HPDE6-E6E7 (cell line): ENCODE data around the gene RNGTT.
"Not testable (repeated sequence)": the region's sequence is repeated elsewhere in the genome, so short reads cannot be mapped to it uniquely, and the experiment has no call there.

ENCODE experiments used
- DNase-seq: peaks from one replicate; pipeline ENCODE4 v3.0.0; 2011; ENCODE audit warnings: missing footprints; ENCODE audit errors: extremely low spot score

RNGTT gene

GRCh38 chr6:88963139-88964090 lies at the start of gene RNGTT:
TSS of gene RNGTT (minus strand) at chr6:88963618. CDS start at chr6:88963409, 209 bp downstream.
- peak; percentile 94 for DNase-seq

- no peak for DNase-seq
Measured at GRCh38 chr6:89011436-89011835, 48.0 kb upstream of the RNGTT start.

GRCh38 chr6:89010825-89011224 lies 47.4 kb upstream of the RNGTT start:
- no peak for DNase-seq

GRCh38 chr6:89009624-89010059 lies 46.2 kb upstream of the RNGTT start:
- no peak for DNase-seq

- no peak for DNase-seq
Measured at GRCh38 chr6:89008815-89009374, 45.5 kb upstream of the RNGTT start.

GRCh38 chr6:89008001-89008814 lies 44.8 kb upstream of the RNGTT start:
- DNase-seq = no peak

DNA sequence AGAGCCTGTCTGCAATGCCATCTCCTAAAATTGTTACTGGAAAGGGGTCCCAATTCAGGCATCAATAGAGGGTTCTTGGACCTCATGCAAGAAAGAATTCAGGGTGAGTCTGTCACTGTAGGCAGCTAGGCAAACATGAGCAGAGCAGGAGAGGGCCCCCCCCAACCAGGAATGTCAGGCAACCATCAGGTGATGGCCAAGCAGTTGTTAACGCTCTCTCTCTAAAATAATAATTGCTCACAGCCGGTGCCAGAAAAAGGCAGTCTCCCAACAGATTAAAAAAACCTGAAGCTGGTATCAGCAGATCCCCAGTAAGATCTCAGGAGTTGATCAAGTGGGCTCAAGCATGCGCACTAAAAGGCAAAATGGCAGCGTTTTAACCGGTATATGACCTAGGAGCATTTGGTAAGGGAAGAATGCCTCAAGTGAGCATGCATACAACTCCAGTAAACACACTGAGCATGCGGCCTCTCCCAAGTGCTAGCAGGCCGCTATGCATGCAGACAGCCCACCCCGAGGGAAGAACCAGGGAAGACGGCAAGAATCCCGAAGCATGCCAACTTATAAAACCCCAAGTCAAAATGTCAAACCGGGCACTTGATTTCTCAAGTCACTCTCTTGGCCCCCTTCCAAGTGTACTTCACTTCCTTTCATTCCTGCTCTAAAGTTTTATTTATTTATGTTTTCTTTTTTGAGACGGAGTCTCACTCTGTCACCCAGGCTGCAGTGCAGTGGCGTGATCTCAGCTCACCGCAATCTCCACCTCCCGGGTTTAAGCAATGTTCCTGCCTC lies 44.0 kb upstream of the RNGTT start:
- DNase-seq = no peak

- DNase-seq = no peak
Measured at GRCh38 chr6:89002523-89002922, 39.1 kb upstream of the RNGTT start.

- no peak for DNase-seq
Measured at GRCh38 chr6:88997327-88997726, 33.9 kb upstream of the RNGTT start.

DNA sequence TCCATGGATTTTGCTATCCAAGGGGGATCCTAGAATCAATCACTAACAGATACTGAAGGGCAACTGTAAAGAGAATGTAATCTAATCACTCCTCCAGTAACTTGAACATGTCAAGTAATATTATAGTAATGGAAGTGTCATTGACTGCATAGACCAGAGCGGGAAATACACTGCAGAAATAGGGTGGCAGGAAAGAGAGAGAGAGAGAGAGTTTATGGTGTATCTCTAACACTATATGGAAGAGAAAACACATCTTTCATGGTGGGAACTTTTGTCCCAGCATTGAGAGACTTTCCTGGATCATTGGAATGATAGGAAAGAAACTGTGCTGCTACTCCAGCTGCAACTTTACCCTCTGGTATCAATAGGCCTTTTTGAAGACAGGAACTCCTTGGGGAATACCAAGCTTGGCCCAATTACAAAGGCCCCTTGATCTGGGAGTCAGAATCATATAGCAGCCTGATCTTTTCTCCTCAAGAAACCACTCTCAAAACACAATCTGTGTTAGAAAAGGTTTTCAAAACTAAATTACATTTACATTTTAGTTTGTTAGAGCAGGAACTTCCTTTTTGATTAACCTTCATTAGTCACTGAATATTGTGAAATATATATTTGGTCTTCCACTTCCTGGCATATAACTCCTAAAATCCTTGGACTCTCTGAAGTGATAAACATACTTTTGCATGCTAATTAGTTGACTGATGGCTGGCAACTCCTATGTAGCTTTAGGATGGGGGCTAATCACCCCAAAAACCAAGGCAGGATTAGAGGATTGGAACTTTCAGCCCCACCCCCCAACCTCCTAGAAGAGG lies 29.5 kb upstream of the RNGTT start:
- no peak for DNase-seq

- DNase-seq = no peak
Measured at GRCh38 chr6:88989215-88989614, 25.8 kb upstream of the RNGTT start.

- no peak for DNase-seq
Measured at GRCh38 chr6:88987922-88988321, 24.5 kb upstream of the RNGTT start.

DNA sequence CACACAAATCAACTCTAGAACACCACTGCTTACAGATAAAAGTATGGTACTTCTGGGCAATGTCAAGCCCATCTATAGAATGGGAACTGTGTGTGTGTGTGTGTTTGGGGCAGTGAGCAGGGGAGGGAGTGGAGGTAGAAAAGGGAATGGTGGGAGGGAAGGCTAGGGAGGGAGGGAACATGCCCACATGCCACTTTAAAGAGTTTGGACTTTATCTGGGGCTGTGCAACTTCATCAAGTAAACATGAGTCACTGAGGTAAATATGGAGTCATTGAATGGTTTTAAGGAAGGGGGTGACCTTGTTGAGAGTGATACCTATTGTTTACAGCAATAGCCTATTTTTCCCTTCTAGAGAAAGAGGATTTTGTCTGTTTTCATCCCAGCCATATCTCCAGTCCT lies 22.5 kb upstream of the RNGTT start:
- DNase-seq = no peak

DNA sequence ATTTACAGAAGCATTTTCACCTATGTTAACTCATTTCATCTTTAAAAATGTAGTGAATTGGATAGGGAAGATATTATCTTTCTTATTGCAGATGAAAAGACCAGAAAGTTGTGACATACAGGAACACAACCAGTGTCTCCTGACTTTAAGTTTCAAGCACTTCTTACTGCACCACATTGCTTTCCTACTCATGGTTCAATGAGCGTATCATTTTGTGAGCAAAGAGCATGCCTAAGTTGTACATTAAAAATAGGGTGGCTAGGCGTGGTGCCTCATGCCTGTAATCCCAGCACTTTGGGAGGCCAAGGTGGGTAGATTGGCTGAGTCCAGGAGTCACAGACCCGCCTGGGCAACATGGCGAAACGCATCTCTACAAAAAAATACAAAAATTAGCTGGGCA lies 21.2 kb upstream of the RNGTT start:
- DNase-seq = no peak

DNA sequence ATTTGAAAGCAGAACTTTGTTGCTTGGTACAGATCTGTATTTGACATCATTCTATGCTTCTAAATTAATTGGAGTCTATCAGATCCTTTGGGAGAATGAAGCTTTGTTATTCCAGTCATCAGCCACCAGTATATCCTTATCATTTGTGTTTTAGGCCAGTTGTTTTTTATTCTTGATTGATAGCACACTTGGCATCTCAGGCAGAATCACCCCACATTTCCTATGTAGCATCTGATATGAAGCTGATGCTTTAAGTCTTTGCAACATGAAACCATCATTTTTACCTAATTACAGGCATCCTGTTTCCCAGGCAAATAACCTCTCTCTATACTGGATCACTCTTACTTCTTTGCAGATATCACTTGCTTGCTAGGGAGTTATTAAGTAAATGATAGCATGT lies 20.7 kb upstream of the RNGTT start:
- no peak for DNase-seq

DNA sequence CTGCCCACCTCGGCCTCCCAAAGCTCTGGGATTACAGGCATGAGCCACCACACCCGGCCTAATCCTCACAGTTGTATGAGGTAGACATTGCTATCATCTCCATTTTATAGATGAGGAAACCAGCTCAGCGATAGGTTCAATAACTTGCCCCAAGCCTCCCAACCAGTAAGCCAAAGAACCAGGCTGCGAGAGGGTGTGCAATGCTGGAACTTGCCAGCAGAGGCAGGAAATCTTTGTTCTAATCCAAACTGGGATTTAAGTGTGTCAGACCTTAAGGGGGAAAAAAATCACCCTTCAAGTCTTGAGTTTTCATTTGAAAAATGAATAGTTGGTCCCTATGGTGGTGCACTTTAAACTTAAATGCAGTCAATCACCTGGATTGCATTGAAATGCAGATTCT lies 20.1 kb upstream of the RNGTT start:
- no peak for DNase-seq

DNA sequence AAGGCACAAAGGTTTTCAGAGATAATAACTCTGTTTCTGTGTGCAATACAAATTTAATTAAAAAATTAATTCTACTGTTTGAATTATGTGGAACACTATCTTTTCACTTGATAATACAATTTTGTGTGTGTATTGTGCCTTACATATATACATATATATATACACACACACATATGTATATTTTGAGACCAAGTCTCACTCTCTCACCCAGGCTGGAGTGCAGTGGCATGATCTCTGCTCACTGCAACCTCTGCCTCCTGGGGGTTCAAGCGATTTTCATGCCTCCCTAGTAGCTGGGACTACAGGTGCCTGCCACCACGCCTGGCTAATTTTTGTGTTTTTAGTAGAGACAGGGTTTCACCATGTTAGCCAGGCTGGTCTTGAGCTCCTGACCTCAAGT lies 19.7 kb upstream of the RNGTT start:
- DNase-seq = not testable (repeated sequence)

DNA sequence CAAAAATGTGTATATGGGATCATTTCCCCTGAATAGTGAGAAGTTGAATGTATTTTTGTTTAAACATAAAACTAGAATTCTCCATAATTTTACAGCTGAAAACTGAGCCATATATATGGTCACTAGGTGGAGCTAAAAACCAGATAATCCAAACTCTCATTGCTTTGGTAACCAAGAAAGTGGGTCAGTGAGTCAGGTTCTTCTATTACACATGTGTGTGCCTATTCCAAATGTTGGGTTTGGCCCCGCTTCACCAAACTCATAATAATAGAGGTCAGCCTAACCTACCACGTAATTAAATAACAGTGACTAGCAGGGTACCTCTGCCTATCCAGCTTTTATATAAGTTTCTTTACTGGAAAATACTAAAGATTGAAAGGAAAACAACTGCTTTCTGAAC lies 19.3 kb upstream of the RNGTT start:
- peak; percentile 49 for DNase-seq

- DNase-seq = no peak
Measured at GRCh38 chr6:88975369-88975768, 12.0 kb upstream of the RNGTT start.

DNA sequence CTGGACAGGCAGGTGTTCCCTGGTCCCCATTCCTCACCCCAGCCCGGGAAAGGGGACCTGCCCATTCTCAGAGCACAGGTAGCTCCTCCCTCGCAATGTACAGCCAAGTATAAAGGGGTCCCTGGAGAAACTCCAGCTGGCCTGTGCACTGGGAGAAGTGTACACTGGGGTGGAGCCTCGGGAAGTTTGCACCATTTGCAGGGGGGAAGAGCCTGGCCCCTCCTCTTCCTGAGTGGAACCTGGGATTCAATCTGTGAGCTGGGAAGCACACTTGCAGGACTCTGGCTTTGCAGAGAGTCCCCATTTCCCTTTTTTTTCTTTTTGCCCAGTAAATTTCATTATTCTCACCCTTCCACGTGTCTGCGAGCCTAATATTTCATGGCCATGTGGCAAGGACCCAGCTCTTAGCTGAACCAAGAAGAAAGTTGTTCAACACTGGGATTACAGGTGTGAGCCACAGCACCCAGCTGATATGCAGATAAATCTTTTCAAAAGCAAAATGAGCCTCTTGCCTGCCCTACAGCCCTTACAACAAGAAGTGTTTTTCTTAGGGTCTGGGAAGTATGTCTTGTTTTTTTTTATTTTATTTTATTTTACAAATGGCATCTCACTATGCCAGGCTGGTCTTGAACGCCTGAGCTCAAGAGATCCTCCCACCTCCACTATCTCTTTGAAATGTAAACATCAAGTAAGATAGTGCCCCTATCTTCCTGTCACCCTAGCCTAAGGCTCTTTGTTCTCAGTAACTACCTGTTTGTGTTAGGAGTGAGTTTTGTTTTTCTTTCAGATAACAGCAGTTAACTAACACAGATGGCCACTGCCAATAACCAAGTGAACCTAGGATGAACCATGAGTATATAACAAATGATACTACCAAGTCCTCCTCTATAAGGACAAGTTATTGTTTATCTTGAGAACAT lies 9.3 kb upstream of the RNGTT start:
- DNase-seq = no peak
